Neural progenitor cell (in vitro differentiated cells): ENCODE results near the gene WEE1. TPM values are rescaled to one million over a fixed set of nuclear protein-coding genes. Genes with fewer than 3 reads are reported as not detected.

Experiments
- DNase-seq: peaks from one replicate; pipeline ENCODE4 v3.0.0-alpha.2; 2016; ENCODE audit warnings: low spot score
- H2AFZ ChIP-seq: fragments of 200-600 bp; sonication (generic); replicated peaks from 2 replicates; pipeline ENCODE4 v1.6.1; 2016; ENCODE audit warnings: antibody characterized with exemption
- H3F3A ChIP-seq: fragments of 200-600 bp; sonication (generic); 2 replicates; pipeline ENCODE4 v1.6.1; 2016; ENCODE audit warnings: antibody characterized with exemption, low read depth
- H3K27ac ChIP-seq: fragments of 200-600 bp; sonication (generic); 2 replicates; pipeline ENCODE4 v1.5.1; 2016; ENCODE audit warnings: mild to moderate bottlenecking
- H3K27me3 ChIP-seq: fragments of 200-600 bp; sonication (generic); 2 replicates; pipeline ENCODE4 v1.6.1; 2016; ENCODE audit warnings: mild to moderate bottlenecking, moderate library complexity
- H3K36me3 ChIP-seq: fragments of 200-600 bp; sonication (generic); 2 replicates; pipeline ENCODE4 v1.5.1; 2016
- H3K4me1 ChIP-seq: fragments of 200-600 bp; sonication (generic); 2 replicates; pipeline ENCODE4 v1.6.1; 2016; ENCODE audit warnings: mixed run types
- H3K4me2 ChIP-seq: fragments of 200-600 bp; sonication (generic); 2 replicates; pipeline ENCODE4 v1.6.1; 2016
- H3K4me3 ChIP-seq: fragments of 200-600 bp; sonication (generic); 2 replicates; pipeline ENCODE4 v1.5.1; 2016
- H3K79me2 ChIP-seq: fragments of 200-600 bp; sonication (generic); 2 replicates; pipeline ENCODE4 v1.6.1; 2016; ENCODE audit warnings: low read depth
- H3K9ac ChIP-seq: fragments of 200-600 bp; sonication (generic); 2 replicates; pipeline ENCODE4 v1.6.1; 2016
- H3K9me3 ChIP-seq: fragments of 200-600 bp; sonication (generic); 2 replicates; pipeline ENCODE4 v1.5.1; 2016; ENCODE audit warnings: low read depth
- H4K20me1 ChIP-seq: fragments of 200-600 bp; sonication (generic); 2 replicates; pipeline ENCODE4 v1.6.1; 2016; ENCODE audit warnings: low read depth
- H3K27ac Mint-ChIP-seq: 3 replicates; pipeline ENCODE4 v1.8.0; 2021; ENCODE audit warnings: mixed read lengths
- H3K27me3 Mint-ChIP-seq: 2 replicates; pipeline ENCODE4 v1.8.0; 2022; ENCODE audit warnings: low read depth, mild to moderate bottlenecking, inconsistent platforms, moderate library complexity, mixed read lengths; ENCODE audit not compliant: insufficient read depth
- H3K36me3 Mint-ChIP-seq: 3 replicates; pipeline ENCODE4 v1.8.0; 2021; ENCODE audit warnings: mixed read lengths
- H3K4me1 Mint-ChIP-seq: 3 replicates; pipeline ENCODE4 v1.8.0; 2021; ENCODE audit warnings: mixed read lengths
- H3K4me3 Mint-ChIP-seq: 3 replicates; pipeline ENCODE4 v1.8.0; 2021; ENCODE audit warnings: mild to moderate bottlenecking, moderate library complexity, mixed read lengths
- H3K9me3 Mint-ChIP-seq: 3 replicates; pipeline ENCODE4 v1.8.0; 2020; ENCODE audit warnings: mixed read lengths
- EZH2 ChIP-seq: fragments of 200-600 bp; sonication (generic); IDR thresholded peaks from 2 replicates; pipeline ENCODE4 v1.6.1; 2017; ENCODE audit warnings: antibody characterized with exemption, mild to moderate bottlenecking, moderate library complexity
- EZH2phosphoT487 ChIP-seq: fragments of 200-600 bp; sonication (generic); IDR thresholded peaks from 2 replicates; pipeline ENCODE4 v1.6.1; 2017; ENCODE audit warnings: antibody characterized with exemption
- total RNA-seq: library from RNA; depleted of rRNA; stranded (reverse); fragments of >200 nt; gene quantifications from 2 replicates; pipeline ENCODE4 v1.2.3, GENCODE V29; 2015; ENCODE audit warnings: low replicate concordance
- TF ChIP-seq, protein P1 (sequence below): fragments of 200-600 bp; sonication (generic); IDR thresholded peaks from 2 replicates; pipeline ENCODE4 v1.5.1; 2017; ENCODE audit warnings: antibody characterized with exemption, mild to moderate bottlenecking

The WEE1 gene
- total RNA-seq, 1 donor from 2014 or later = 156 TPM

DNA sequence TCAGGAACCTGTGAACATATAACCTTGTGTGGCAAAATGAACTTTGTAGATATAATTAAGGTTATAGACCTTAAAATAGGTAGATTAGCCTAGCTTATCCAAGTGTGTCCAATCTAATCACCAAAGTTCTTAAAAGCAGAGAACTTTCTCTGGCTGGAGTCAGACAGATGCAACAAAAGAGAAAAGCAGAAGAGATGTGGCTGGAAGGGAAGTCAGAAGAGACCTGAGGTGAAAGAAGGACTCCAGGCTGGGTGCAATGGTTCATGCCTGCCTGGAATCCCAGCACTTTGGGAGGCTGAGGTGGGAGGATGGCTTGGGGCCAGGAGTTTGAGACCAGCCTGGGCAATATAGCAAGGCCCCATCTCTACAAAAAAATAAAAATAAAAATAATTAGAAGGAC is 51.0 kb downstream of the WEE1 start:
- Histone ChIP-seq H3K4me3 (no peak overlapping the region), H3K79me2 (no peaks in the 10 kb centered on the region), H3K9ac (no peak overlapping the region), H4K20me1 (no peaks in the 10 kb centered on the region), H3K9me3 (no peaks in the 10 kb centered on the region), H2AFZ (no peak overlapping the region), H3K4me1 (peaks cover 37% of the 10 kb centered on the region), H3F3A (peaks cover 44% of the 10 kb centered on the region), H3K36me3 (no peaks in the 10 kb centered on the region), H3K4me2 (no peak overlapping the region), H3K27me3 (no peaks in the 10 kb centered on the region), H3K27ac (no peak overlapping the region)
- peaks cover 4% of the 10 kb centered on the region for H3K9me3 Mint-ChIP-seq
- H3K4me1 Mint-ChIP-seq = peaks cover 41% of the 10 kb centered on the region
- TF ChIP-seq EZH2phosphoT487 (no peak), EZH2 (no peak)
- TF ChIP-seq, protein P1, sequence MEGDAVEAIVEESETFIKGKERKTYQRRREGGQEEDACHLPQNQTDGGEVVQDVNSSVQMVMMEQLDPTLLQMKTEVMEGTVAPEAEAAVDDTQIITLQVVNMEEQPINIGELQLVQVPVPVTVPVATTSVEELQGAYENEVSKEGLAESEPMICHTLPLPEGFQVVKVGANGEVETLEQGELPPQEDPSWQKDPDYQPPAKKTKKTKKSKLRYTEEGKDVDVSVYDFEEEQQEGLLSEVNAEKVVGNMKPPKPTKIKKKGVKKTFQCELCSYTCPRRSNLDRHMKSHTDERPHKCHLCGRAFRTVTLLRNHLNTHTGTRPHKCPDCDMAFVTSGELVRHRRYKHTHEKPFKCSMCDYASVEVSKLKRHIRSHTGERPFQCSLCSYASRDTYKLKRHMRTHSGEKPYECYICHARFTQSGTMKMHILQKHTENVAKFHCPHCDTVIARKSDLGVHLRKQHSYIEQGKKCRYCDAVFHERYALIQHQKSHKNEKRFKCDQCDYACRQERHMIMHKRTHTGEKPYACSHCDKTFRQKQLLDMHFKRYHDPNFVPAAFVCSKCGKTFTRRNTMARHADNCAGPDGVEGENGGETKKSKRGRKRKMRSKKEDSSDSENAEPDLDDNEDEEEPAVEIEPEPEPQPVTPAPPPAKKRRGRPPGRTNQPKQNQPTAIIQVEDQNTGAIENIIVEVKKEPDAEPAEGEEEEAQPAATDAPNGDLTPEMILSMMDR = no peak
- H3K27me3 Mint-ChIP-seq = peaks cover 3% of the 10 kb centered on the region
- no peak overlapping the region for H3K4me3 Mint-ChIP-seq
- H3K27ac Mint-ChIP-seq = no peak overlapping the region
- no peak for DNase-seq
- no peaks in the 10 kb centered on the region for H3K36me3 Mint-ChIP-seq

DNA sequence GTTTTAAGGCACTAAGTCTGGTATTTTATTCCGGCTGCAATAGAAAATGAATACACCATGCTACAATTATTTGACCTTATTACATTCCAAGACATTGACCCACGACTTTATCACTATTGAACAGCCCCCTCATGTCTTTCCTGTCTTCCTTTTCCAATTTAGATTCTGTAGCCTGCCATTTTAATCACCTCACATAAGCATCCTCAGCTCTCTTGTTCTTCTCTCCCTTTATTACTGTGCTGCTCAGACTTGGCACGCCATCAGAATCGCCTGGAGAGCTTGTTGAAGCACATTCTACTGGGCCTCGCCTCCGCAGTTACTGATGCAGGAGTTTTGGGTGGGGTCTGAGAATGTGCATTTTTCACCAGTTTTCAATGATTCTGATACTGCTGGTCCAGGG is 51.7 kb downstream of the WEE1 start:
- Mint-ChIP-seq H3K27me3 (peaks cover 3% of the 10 kb centered on the region), H3K4me3 (no peak overlapping the region), H3K27ac (no peak overlapping the region), H3K4me1 (peaks cover 41% of the 10 kb centered on the region), H3K36me3 (no peaks in the 10 kb centered on the region), H3K9me3 (peaks cover 4% of the 10 kb centered on the region)
- no peak overlapping the region for H3K4me2 ChIP-seq
- H3K27me3 ChIP-seq = no peaks in the 10 kb centered on the region
- no peaks in the 10 kb centered on the region for H3K9me3 ChIP-seq
- no peak for DNase-seq
- peaks cover 37% of the 10 kb centered on the region for H3K4me1 ChIP-seq
- no peak overlapping the region for H3K4me3 ChIP-seq
- peaks cover 44% of the 10 kb centered on the region for H3F3A ChIP-seq
- TF ChIP-seq EZH2phosphoT487 = no peak
- TF ChIP-seq EZH2 = no peak
- TF ChIP-seq, protein P1 = no peak
- no peaks in the 10 kb centered on the region for H3K36me3 ChIP-seq
- no peak overlapping the region for H3K9ac ChIP-seq
- H4K20me1 ChIP-seq = no peaks in the 10 kb centered on the region
- H3K79me2 ChIP-seq = no peaks in the 10 kb centered on the region
- H3K27ac ChIP-seq = no peak overlapping the region
- H2AFZ ChIP-seq = peak overlapping the region; percentile 85

DNA sequence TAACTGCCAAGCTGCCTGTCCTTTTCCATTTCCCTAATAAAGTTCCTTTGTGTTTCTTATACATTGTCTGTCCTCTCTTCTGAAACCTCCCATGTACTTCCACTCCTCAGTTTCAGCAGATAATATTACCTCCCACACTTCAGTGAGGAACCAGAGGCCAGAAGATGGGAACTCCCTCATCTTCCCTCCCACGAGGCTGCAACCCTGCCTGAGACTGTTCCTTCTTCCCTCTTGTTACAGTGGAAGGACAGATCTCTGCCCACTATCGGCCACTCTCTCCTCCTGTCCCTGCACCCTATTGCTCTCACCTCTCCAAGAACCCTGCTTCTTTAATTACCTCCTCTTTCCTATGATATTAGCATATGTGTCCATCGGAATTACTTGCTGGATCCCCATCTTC is 52.3 kb downstream of the WEE1 start:
- Histone ChIP-seq H3K4me3 (no peak overlapping the region), H3K4me2 (peak overlapping the region; percentile 54), H2AFZ (peak overlapping the region; percentile 85), H3K9ac (no peak overlapping the region), H3K79me2 (no peaks in the 10 kb centered on the region), H3K9me3 (no peaks in the 10 kb centered on the region), H3K4me1 (peaks cover 37% of the 10 kb centered on the region), H3F3A (peaks cover 44% of the 10 kb centered on the region), H4K20me1 (no peaks in the 10 kb centered on the region), H3K27ac (peak overlapping the region; percentile 90), H3K36me3 (no peaks in the 10 kb centered on the region), H3K27me3 (no peaks in the 10 kb centered on the region)
- H3K9me3 Mint-ChIP-seq = peaks cover 4% of the 10 kb centered on the region
- H3K27ac Mint-ChIP-seq = peak overlapping the region; percentile 3
- H3K27me3 Mint-ChIP-seq = peaks cover 3% of the 10 kb centered on the region
- TF ChIP-seq EZH2 = no peak
- no peak for TF ChIP-seq EZH2phosphoT487
- TF ChIP-seq, protein P1 = no peak
- DNase-seq = no peak
- no peaks in the 10 kb centered on the region for H3K36me3 Mint-ChIP-seq
- H3K4me1 Mint-ChIP-seq = peaks cover 41% of the 10 kb centered on the region
- no peak overlapping the region for H3K4me3 Mint-ChIP-seq
